IMR-90 (cell line): Measurements from ENCODE around the gene BCAS2. TPM values are rescaled to one million over a fixed set of nuclear protein-coding genes. Genes with fewer than 3 reads are reported as not detected.

Experiments used
- ATAC-seq: fragments of 200-7000 bp; cut with Tn5 transposase; 2 replicates; pipeline ENCODE4 v1.9.1; 2020; ENCODE audit warnings: low read depth, mild to moderate bottlenecking, moderate library complexity
- BruUV-seq: library from RNA; stranded (reverse); fragments of 400-500 nt; replicated peaks from 2 replicates; lab custom pipeline; 2021; lab: Mats Ljungman, UMichigan
- CTCF ChIA-PET: fragments of 300-600 bp; formaldehyde crosslinking; extraction: SDS; loops from one replicate; lab custom pipeline; 2021; ENCODE audit warnings: antibody characterized with exemption; lab: Yijun Ruan, JAX
- POLR2A ChIA-PET: fragments of 300-600 bp; sonication (Branson Sonifier 250); formaldehyde crosslinking; loops from one replicate; lab custom pipeline; 2022; ENCODE audit warnings: antibody characterized with exemption; ENCODE audit not compliant: unreplicated experiment; lab: Charles Lee
- DNase-seq: peaks from one replicate; pipeline ENCODE4 v3.0.0; 2013
- H2AFZ ChIP-seq: replicated peaks from 2 replicates; pipeline ENCODE3; 2013; ENCODE audit warnings: low read length, mild to moderate bottlenecking; ENCODE audit not compliant: poor library complexity
- H2AK5ac ChIP-seq: 2 replicates; pipeline ENCODE4 v1.6.1; 2013; ENCODE audit warnings: low read depth, low read length, inconsistent platforms
- H2AK9ac ChIP-seq: replicated peaks from 2 replicates; pipeline ENCODE3; 2013; ENCODE audit warnings: mild to moderate bottlenecking, low read depth, low read length, moderate library complexity; ENCODE audit not compliant: poor library complexity
- H2BK120ac ChIP-seq: 2 replicates; pipeline ENCODE4 v1.6.1; 2013; ENCODE audit warnings: low read depth, low read length, inconsistent platforms
- H2BK15ac ChIP-seq: 3 replicates; pipeline ENCODE4 v1.6.1; 2013; ENCODE audit warnings: low read depth, low read length, inconsistent platforms
- H2BK20ac ChIP-seq: 2 replicates; pipeline ENCODE4 v1.6.1; 2013; ENCODE audit warnings: low read depth, mild to moderate bottlenecking, inconsistent platforms, low read length, moderate library complexity
- H2BK5ac ChIP-seq: 2 replicates; pipeline ENCODE4 v1.6.1; 2013; ENCODE audit warnings: mild to moderate bottlenecking, low read depth, low read length, inconsistent platforms; ENCODE audit not compliant: poor library complexity, severe bottlenecking
- H3K14ac ChIP-seq: replicated peaks from 2 replicates; pipeline ENCODE4 v1.6.1; 2013; ENCODE audit warnings: low read depth, low read length, inconsistent platforms
- H3K18ac ChIP-seq: 2 replicates; pipeline ENCODE4 v1.6.1; 2013; ENCODE audit warnings: low read depth, low read length, control low read depth
- H3K23ac ChIP-seq: 2 replicates; pipeline ENCODE4 v1.6.1; 2013; ENCODE audit warnings: low read depth, low read length, inconsistent platforms
- H3K27ac ChIP-seq: 2 replicates; pipeline ENCODE4 v1.5.1; 2013; ENCODE audit warnings: mild to moderate bottlenecking, control low read depth, low read length; ENCODE audit not compliant: insufficient read depth
- H3K27me3 ChIP-seq: 2 replicates; pipeline ENCODE4 v1.6.1; 2013; ENCODE audit warnings: low read length; ENCODE audit not compliant: control insufficient read depth, insufficient read depth
- H3K36me3 ChIP-seq: 2 replicates; pipeline ENCODE4 v1.6.1; 2013; ENCODE audit warnings: low read length, mixed read lengths; ENCODE audit not compliant: control insufficient read depth, insufficient read depth
- H3K4ac ChIP-seq: 2 replicates; pipeline ENCODE4 v1.6.1; 2013; ENCODE audit warnings: low read depth, low read length, inconsistent platforms
- H3K4me1 ChIP-seq: 2 replicates; pipeline ENCODE4 v1.6.1; 2013; ENCODE audit warnings: low read length, mixed read lengths; ENCODE audit not compliant: control insufficient read depth, insufficient read depth
- H3K4me2 ChIP-seq: 2 replicates; pipeline ENCODE4 v1.6.1; 2013; ENCODE audit warnings: low read depth, mild to moderate bottlenecking, control low read depth, low read length, moderate library complexity
- H3K4me3 ChIP-seq: 2 replicates; pipeline ENCODE4 v1.5.1; 2013; ENCODE audit warnings: low read depth, mild to moderate bottlenecking, control low read depth, low read length, moderate library complexity; ENCODE audit not compliant: insufficient read depth
- H3K56ac ChIP-seq: 2 replicates; pipeline ENCODE4 v1.6.1; 2013; ENCODE audit warnings: low read length, inconsistent platforms; ENCODE audit not compliant: insufficient read depth; ENCODE audit errors: extremely low read depth
- H3K79me1 ChIP-seq, 2 experiments: 2 replicates each; pipeline ENCODE4 v1.6.1; 2013; ENCODE audit warnings: low read length in 2 of 2, inconsistent platforms in 1 of 2, low read depth in 1 of 2
- H3K9ac ChIP-seq: 2 replicates; pipeline ENCODE4 v1.6.1; 2013; ENCODE audit warnings: low read depth, low read length, control low read depth
- H3K9me1 ChIP-seq: 2 replicates; pipeline ENCODE4 v1.6.1; 2013; ENCODE audit warnings: low read length, inconsistent platforms; ENCODE audit not compliant: insufficient read depth
- H3K9me3 ChIP-seq: 2 replicates; pipeline ENCODE4 v1.6.1; 2013; ENCODE audit warnings: low read length; ENCODE audit not compliant: control insufficient read depth, insufficient read depth
- H4K20me1 ChIP-seq: 2 replicates; pipeline ENCODE4 v1.6.1; 2013; ENCODE audit warnings: low read length, inconsistent platforms; ENCODE audit not compliant: insufficient read depth
- H4K5ac ChIP-seq: 2 replicates; pipeline ENCODE4 v1.6.1; 2013; ENCODE audit warnings: mild to moderate bottlenecking, low read depth, low read length, control low read depth
- H4K8ac ChIP-seq, 2 experiments: 2 replicates each; pipeline ENCODE4 v1.6.1; 2013; ENCODE audit warnings: low read depth in 2 of 2, low read length in 2 of 2, control low read depth in 1 of 2, inconsistent platforms in 1 of 2
- H4K91ac ChIP-seq: 2 replicates; pipeline ENCODE4 v1.6.1; 2013; ENCODE audit warnings: low read depth, low read length, inconsistent platforms; ENCODE audit not compliant: insufficient read depth
- BHLHE40 ChIP-seq: fragments of 150-350 bp; IDR thresholded peaks from 2 replicates; pipeline ENCODE4 v1.6.1; 2016; ENCODE audit warnings: mild to moderate bottlenecking, low read depth, low read length
- CHD1 ChIP-seq: IDR thresholded peaks from 2 replicates; pipeline ENCODE4 v1.6.1; 2012; ENCODE audit warnings: low read depth, low read length, improper control_type of control experiment
- CTCF ChIP-seq: conservative IDR thresholded peaks from 2 replicates; pipeline ENCODE4 v1.5.1; 2012; ENCODE audit warnings: mild to moderate bottlenecking, low read depth, low read length, improper control_type of control experiment
- ELK1 ChIP-seq: fragments of 150-350 bp; IDR thresholded peaks from 2 replicates; pipeline ENCODE4 v1.6.1; 2016; ENCODE audit warnings: low read depth, mild to moderate bottlenecking, low read length, moderate library complexity, borderline replicate concordance
- FOS ChIP-seq: fragments of 150-350 bp; IDR thresholded peaks from 2 replicates; pipeline ENCODE4 v1.6.1; 2016; ENCODE audit warnings: low read depth, low read length
- MAFK ChIP-seq: IDR thresholded peaks from 2 replicates; pipeline ENCODE4 v1.6.1; 2012; ENCODE audit warnings: low read depth, low read length, improper control_type of control experiment
- MXI1 ChIP-seq: IDR thresholded peaks from 2 replicates; pipeline ENCODE4 v1.6.1; 2012; ENCODE audit warnings: low read depth, mild to moderate bottlenecking, low read length, moderate library complexity, borderline replicate concordance
- NFE2L2 ChIP-seq: fragments of 150-350 bp; IDR thresholded peaks from 2 replicates; pipeline ENCODE4 v1.6.1; 2016; ENCODE audit warnings: low read depth, mild to moderate bottlenecking, low read length
- POLR2A ChIP-seq: IDR thresholded peaks from 2 replicates; pipeline ENCODE4 v1.6.1; 2012; ENCODE audit warnings: mild to moderate bottlenecking, low read depth, low read length
- RCOR1 ChIP-seq: IDR thresholded peaks from 2 replicates; pipeline ENCODE4 v1.6.1; 2012; ENCODE audit warnings: mild to moderate bottlenecking, low read length, improper control_type of control experiment; ENCODE audit not compliant: insufficient replicate concordance
- RFX5 ChIP-seq: IDR thresholded peaks from 2 replicates; pipeline ENCODE4 v1.8.0; 2012; ENCODE audit warnings: low read depth, mild to moderate bottlenecking, low read length, moderate library complexity
- WGBS, 2 experiments: methylation state at CpG; one replicate each; pipeline versions ENCODE4 v1.1.5 to v1.1.7; 2013; ENCODE audit warnings: missing lambda C conversion rate in 2 of 2; ENCODE audit not compliant: insufficient read length in 1 of 2; ENCODE audit errors: extremely low coverage in 2 of 2; 5-methylcytosine and 5-hydroxymethylcytosine counted together
- dilution Hi-C: fragments of 300-500 bp; cut with HindIII; formaldehyde crosslinking; loops from one replicate; pipeline ENCODE4 v1.14.3; 2018; ENCODE audit warnings: low sequenced_read_pairs; ENCODE audit not compliant: unreplicated experiment
- in situ Hi-C: fragments of 300-500 bp; cut with MboI; formaldehyde crosslinking; loops from 3 replicates; pipeline ENCODE4 v1.14.3; 2019; ENCODE audit warnings: low sequenced_read_pairs, inconsistent platforms, mixed read lengths
- intact Hi-C: fragments of 100-400 bp; cut with micrococcal nuclease; formaldehyde crosslinking; loops from 2 replicates; pipeline ENCODE4 v1.10.0; 2022
- polyA plus RNA-seq, 3 experiments: library from polyadenylated mRNA; depleted of rRNA; stranded (reverse); fragments of >200 nt; gene quantifications; 2 replicates each; pipeline ENCODE4 v1.2.3, GENCODE V29; 2012; ENCODE audit warnings: low replicate concordance in 1 of 3
- total RNA-seq: library from RNA; depleted of rRNA; stranded (reverse); fragments of >200 nt; gene quantifications from 2 replicates; pipeline ENCODE4 v1.2.3, GENCODE V29; 2012

BCAS2 gene
- total and polyA plus RNA-seq, 2 of the 4 experiments (the other 2 are of a cell fraction): 15.4 to 23.1 TPM

GRCh38 chr1:114581335-114582287 is at the start of gene BCAS2 (continued):
- TF ChIP-seq ELK1: no peak

GRCh38 chr1:114627107-114627506 is 45.7 kb upstream of the BCAS2 start:
- Histone ChIP-seq H3K36me3 (no peaks in the 10 kb centered on the region), H3K4me1 (no peaks in the 10 kb centered on the region), H2AK5ac (no peak overlapping the region), H3K18ac (no peak overlapping the region), H4K5ac (no peak overlapping the region), H3K14ac (no peak overlapping the region), H3K4me3 (no peak overlapping the region), H2BK120ac (no peak overlapping the region), H2AK9ac (no peak overlapping the region), H2BK20ac (no peak overlapping the region), H3K27me3 (no peaks in the 10 kb centered on the region), H4K91ac (no peak overlapping the region), H3K27ac (no peak overlapping the region), H3K79me1 (no peaks in the 10 kb centered on the region), H2AFZ (no peak overlapping the region), H4K8ac (no peak overlapping the region), H3K9me3 (no peaks in the 10 kb centered on the region), H3K56ac (no peak overlapping the region), H2BK5ac (no peak overlapping the region), H4K20me1 (no peaks in the 10 kb centered on the region), H3K9me1 (no peaks in the 10 kb centered on the region), H3K4me2 (no peak overlapping the region), H3K4ac (no peak overlapping the region), H3K23ac (no peak overlapping the region), H2BK15ac (no peak overlapping the region), H3K9ac (no peak overlapping the region)
- in situ Hi-C loops (no loop called here), dilution Hi-C loops (no loop called here), intact Hi-C loops (no loop called here)
- WGBS, 2 experiments: no CpG with 5 or more reads among the region's 2 CpGs
- ATAC-seq: no peak; the same call in 1 of the 2 replicates
- no peak for DNase-seq
- BruUV-seq: no TSS peak
- ChIA-PET CTCF (no interaction called here), POLR2A (no interaction called here)
- TF ChIP-seq ELK1 (no peak), BHLHE40 (no peak), FOS (no peak), NFE2L2 (no peak), RCOR1 (no peak), MAFK (no peak), CTCF (no peak), CHD1 (no peak), POLR2A (no peak), MXI1 (no peak), RFX5 (no peak)
